Spleen (tissue), 11 donors: ENCODE data around the gene RAB1A. TPM values are rescaled to one million over a fixed set of nuclear protein-coding genes. Genes with fewer than 3 reads are reported as not detected.

ENCODE experiments used
- DNase-seq: peaks from one replicate; pipeline ENCODE4 v3.0.0-alpha.2; 2020
- H3K27ac ChIP-seq, 8 donors: fragments of 200-600 bp; sonication (generic) in 7 of 8; 1 replicate in 4 of 8; 2 replicates in 4 of 8; pipeline versions ENCODE4 v1.5.0 to v1.8.0; 2016 to 2021; ENCODE audit warnings: inconsistent platforms in 4 of 8, mild to moderate bottlenecking in 4 of 8, moderate library complexity in 1 of 8
- H3K27me3 ChIP-seq, 7 donors: fragments of 200-600 bp; sonication (generic) in 6 of 7; replicated peaks in 1 of 7; 1 replicate in 4 of 7; 2 replicates in 3 of 7; pipeline versions ENCODE4 v1.5.0 to v1.8.0; 2016 to 2021; ENCODE audit warnings: inconsistent platforms in 3 of 7, mild to moderate bottlenecking in 1 of 7
- H3K36me3 ChIP-seq, 6 donors: fragments of 200-600 bp; sonication (generic) in 5 of 6; 1 replicate in 4 of 6; 2 replicates in 2 of 6; pipeline versions ENCODE4 v1.5.0 to v1.8.0; 2016 to 2021; ENCODE audit warnings: inconsistent platforms in 2 of 6
- H3K4me1 ChIP-seq, 6 donors: fragments of 200-600 bp; sonication (generic) in 5 of 6; 1 replicate in 3 of 6; 2 replicates in 3 of 6; pipeline versions ENCODE4 v1.5.0 to v1.8.0; 2016 to 2021; ENCODE audit warnings: inconsistent platforms in 3 of 6
- H3K4me3 ChIP-seq, 8 donors: fragments of 200-600 bp; sonication (generic) in 7 of 8; 1 replicate in 4 of 8; 2 replicates in 4 of 8; pipeline versions ENCODE4 v1.5.0 to v1.8.0; 2016 to 2021; ENCODE audit warnings: inconsistent platforms in 4 of 8, mild to moderate bottlenecking in 4 of 8, moderate library complexity in 2 of 8
- H3K9me3 ChIP-seq, 8 donors: fragments of 200-600 bp; sonication (generic) in 7 of 8; 1 replicate in 4 of 8; 2 replicates in 4 of 8; pipeline versions ENCODE4 v1.5.0 to v1.8.0; 2016 to 2021; ENCODE audit warnings: inconsistent platforms in 4 of 8
- CTCF ChIP-seq, 11 experiments: fragments of 200-600 bp in 7 of 11; fragments of 450-650 bp in 4 of 11; sonication (generic) in 4 of 11; IDR thresholded peaks in 8 of 11; conservative IDR thresholded peaks in 3 of 11; 1 replicate in 7 of 11; 2 replicates in 4 of 11; pipeline versions ENCODE4 v1.4.0 to v1.8.0; 2016 to 2021; ENCODE audit warnings: antibody characterized with exemption in 11 of 11, inconsistent platforms in 4 of 11, mild to moderate bottlenecking in 1 of 11
- POLR2A ChIP-seq, 3 donors: fragments of 450-650 bp; IDR thresholded peaks; one replicate each; pipeline ENCODE4 v1.5.1; 2017; ENCODE audit warnings: antibody characterized with exemption in 3 of 3, mild to moderate bottlenecking in 1 of 3
- POLR2AphosphoS5 ChIP-seq, 3 donors: sonication (generic); formaldehyde crosslinking; IDR thresholded peaks; one replicate each; pipeline ENCODE4 v1.5.1; 2017; ENCODE audit warnings: antibody characterized with exemption in 3 of 3
- WGBS, 5 donors: extraction: QIAGEN DNeasy Blood & Tissue Kit in 3 of 5; methylation state at CpG; one replicate each; pipeline versions ENCODE4 v1.1.5 to v1.1.7; 2013 to 2018; 5-methylcytosine and 5-hydroxymethylcytosine counted together
- intact Hi-C: fragments of 100-400 bp; cut with DNase I; formaldehyde crosslinking; loops from one replicate; pipeline ENCODE4 v1.15.0; 2023; ENCODE audit warnings: low total_unique reads
- polyA plus RNA-seq, 3 donors: library from polyadenylated mRNA; stranded (reverse); fragments of 200-250 nt; gene quantifications; one replicate each; pipeline ENCODE4 v1.2.1, GENCODE V29; 2013
- small RNA-seq, 4 donors: library from RNA; depleted of rRNA; stranded (forward); fragments of <200 nt; gene quantifications; one replicate each; pipeline ENCODE3, GENCODE V24; 2016
- total RNA-seq, 7 donors: library from RNA; depleted of rRNA in 3 of 7; stranded (reverse); fragments of >200 nt in 3 of 7; fragmentation: NEBNext Ultra II Directional in 4 of 7; extraction: Animal tissue kit (Norgen Biotek cat#: 25700) in 4 of 7; gene quantifications; one replicate each; pipeline versions ENCODE4 v1.1.0 to v1.2.1, GENCODE V29; 2016 to 2021
- donor health status: healthy with polysubstance abuse.
- donor health status: DM: no; HTN: no; CAD: no; lungs with moderate emphysema.
- donor health status: DM: no; HTN: no; CAD: no.
- donor health status: Bipolar disorder and iron deficiency.
- donor health status: healthy.
- donor health status: DM: no; HTN: no; CAD: no.
- donor health status: DM: yes; HTN: yes; CAD: no.

Gene RAB1A
- total and polyA plus RNA-seq, 10 donors, result 47.7 to 101 (median 88.2) TPM

GRCh38 chr2:65039640-65040039 is 90.3 kb downstream of the RAB1A start:
- Histone ChIP-seq H3K9me3 (peaks cover 0 to 17% (median 13%) of the 10 kb centered on the region in 8 donors), H3K27me3 (no peaks in the 10 kb centered on the region), H3K27ac (no peak overlapping the region), H3K4me1 (peaks cover 5 to 44% (median 16%) of the 10 kb centered on the region in 6 donors), H3K36me3 (peaks cover 0 to 62% (median 2%) of the 10 kb centered on the region in 6 donors), H3K4me3 (no peak overlapping the region)
- no peak for DNase-seq
- intact Hi-C loops, result no loop called here
- TF ChIP-seq CTCF (IDR thresholded peaks at IDR 0.05 in 8 of 11, conservative IDR thresholded peaks at IDR 0.05 in 3 of 11), result no peak
- TF ChIP-seq POLR2A (IDR thresholded peaks at IDR 0.05), result no peak
- no peak for TF ChIP-seq POLR2AphosphoS5 (IDR thresholded peaks at IDR 0.05)
- WGBS, 5 donors, result 82 to 94% (median 90%) methylated on average over 3 of the region's 3 CpGs

- Histone ChIP-seq H3K36me3 (peaks cover 0 to 45% (median 0%) of the 10 kb centered on the region in 6 donors), H3K27ac (no peak overlapping the region), H3K4me1 (peaks cover 7 to 55% (median 26%) of the 10 kb centered on the region in 6 donors), H3K9me3 (no peaks in the 10 kb centered on the region), H3K27me3 (no peaks in the 10 kb centered on the region), H3K4me3 (no peak overlapping the region)
- WGBS, 5 donors, result 86 to 94% (median 91%) methylated on average over 3 of the region's 3 CpGs
- intact Hi-C loops, result no loop called here
- DNase-seq, result no peak
- TF ChIP-seq CTCF (IDR thresholded peaks at IDR 0.05 in 8 of 11, conservative IDR thresholded peaks at IDR 0.05 in 3 of 11), result no peak
- no peak for TF ChIP-seq POLR2A (IDR thresholded peaks at IDR 0.05)
- no peak for TF ChIP-seq POLR2AphosphoS5 (IDR thresholded peaks at IDR 0.05)
Observed at GRCh38 chr2:65037178-65037577, 92.7 kb downstream of the RAB1A start.

Small RNA genes within 50 kb of the gene (small RNA-seq; reads per million reads assigned to genes)
- 0 reads per million in 4 donors for gene RF00090

Other genes starting within 250 kb of the RAB1A start
- 10 to 100 TPM; 14.6 to 32.0 (median 19.4) TPM for gene SLC1A4, start 140.7 kb downstream of the RAB1A start, total RNA-seq
- gene SLC1A4, start 140.7 kb downstream of the RAB1A start, polyA plus RNA-seq, result 1 to 10 TPM; 2.5 to 4.4 (median 4.3) TPM
- 10 to 100 TPM; 16.6 to 26.7 (median 22.2) TPM for gene CEP68, start 73.7 kb downstream of the RAB1A start, total RNA-seq
- 1 to 10 TPM; 5.2 to 7.0 (median 5.7) TPM for gene CEP68, start 73.7 kb downstream of the RAB1A start, polyA plus RNA-seq
- gene ACTR2, start 97.7 kb upstream of the RAB1A start, total RNA-seq, result 100 to 1,000 TPM; 172 to 348 (median 338) TPM
- 100 to 1,000 TPM; 106 to 146 (median 130) TPM for gene ACTR2, start 97.7 kb upstream of the RAB1A start, polyA plus RNA-seq